HG02943 (cell line): ENCODE results near the gene CEP250.
"Not testable (repeated sequence)": the region's sequence is repeated elsewhere in the genome, so short reads cannot be mapped to it uniquely, and the experiment has no call there.

Experiments
- ATAC-seq: cut with Tn5 transposase; IDR thresholded peaks from one replicate; pipeline ENCODE4 v1.9.1; 2021; ENCODE audit warnings: mild to moderate bottlenecking, low read depth, moderate library complexity; ENCODE audit not compliant: unreplicated experiment

The CEP250 gene

GRCh38 chr20:35453647-35454046 is 1.8 kb upstream of the CEP250 start:
- ATAC-seq, result no peak

GRCh38 chr20:35456700-35457099 is 1.3 kb downstream of the CEP250 start:
- not testable (repeated sequence) for ATAC-seq

GRCh38 chr20:35457539-35457938 is 2.1 kb downstream of the CEP250 start:
- ATAC-seq, result not testable (repeated sequence)

- no peak for ATAC-seq
Observed at GRCh38 chr20:35458388-35458787, 3.0 kb downstream of the CEP250 start.

GRCh38 chr20:35461620-35462019 is 6.2 kb downstream of the CEP250 start:
- no peak for ATAC-seq

- ATAC-seq, result no peak
Observed at GRCh38 chr20:35462351-35462750, 7.0 kb downstream of the CEP250 start.

- ATAC-seq, result no peak
Observed at GRCh38 chr20:35463455-35464300, 8.3 kb downstream of the CEP250 start.

- no peak for ATAC-seq
Observed at GRCh38 chr20:35465976-35466375, 10.6 kb downstream of the CEP250 start.

- no peak for ATAC-seq
Observed at GRCh38 chr20:35466856-35467255, 11.5 kb downstream of the CEP250 start.

GRCh38 chr20:35467339-35468224 is 12.2 kb downstream of the CEP250 start:
- no peak for ATAC-seq

GRCh38 chr20:35468671-35469334 is 13.4 kb downstream of the CEP250 start:
- ATAC-seq, result no peak

- ATAC-seq, result no peak
Observed at GRCh38 chr20:35472209-35472608, 16.8 kb downstream of the CEP250 start.

GRCh38 chr20:35473684-35474083 is 18.3 kb downstream of the CEP250 start:
- ATAC-seq, result no peak

GRCh38 chr20:35474303-35474871 is 19.0 kb downstream of the CEP250 start:
- no peak for ATAC-seq

- no peak for ATAC-seq
Observed at GRCh38 chr20:35476288-35476687, 20.9 kb downstream of the CEP250 start.

- no peak for ATAC-seq
Observed at GRCh38 chr20:35478804-35479472, 23.5 kb downstream of the CEP250 start.

- no peak for ATAC-seq
Observed at GRCh38 chr20:35479798-35480197, 24.4 kb downstream of the CEP250 start.

GRCh38 chr20:35487479-35487878 is 32.1 kb downstream of the CEP250 start:
- no peak for ATAC-seq

- no peak for ATAC-seq
Observed at GRCh38 chr20:35489717-35490116, 34.3 kb downstream of the CEP250 start.

GRCh38 chr20:35490736-35491181 is 35.4 kb downstream of the CEP250 start:
- ATAC-seq, result peak; percentile 89
